Neuron (in vitro differentiated cells): ENCODE measurements around the gene C1orf159.

Experiments
- H2AFZ ChIP-seq: one replicate; pipeline ENCODE4 v1.6.1; 2013; ENCODE audit warnings: low read depth, mild to moderate bottlenecking, inconsistent platforms, low read length, moderate library complexity
- H3K27me3 ChIP-seq: one replicate; pipeline ENCODE4 v1.6.1; 2013; ENCODE audit warnings: low read length; ENCODE audit not compliant: insufficient read depth
- H3K36me3 ChIP-seq: one replicate; pipeline ENCODE4 v1.6.1; 2013; ENCODE audit warnings: low read length; ENCODE audit not compliant: insufficient read depth
- H3K4me1 ChIP-seq: one replicate; pipeline ENCODE4 v1.6.1; 2013; ENCODE audit warnings: low read length; ENCODE audit not compliant: insufficient read depth
- H3K4me3 ChIP-seq: 2 replicates; pipeline ENCODE4 v1.5.1; 2013; ENCODE audit warnings: mild to moderate bottlenecking, low read length, moderate library complexity
- H3K9me3 ChIP-seq: one replicate; pipeline ENCODE4 v1.6.1; 2013; ENCODE audit warnings: low read length

Gene C1orf159

DNA sequence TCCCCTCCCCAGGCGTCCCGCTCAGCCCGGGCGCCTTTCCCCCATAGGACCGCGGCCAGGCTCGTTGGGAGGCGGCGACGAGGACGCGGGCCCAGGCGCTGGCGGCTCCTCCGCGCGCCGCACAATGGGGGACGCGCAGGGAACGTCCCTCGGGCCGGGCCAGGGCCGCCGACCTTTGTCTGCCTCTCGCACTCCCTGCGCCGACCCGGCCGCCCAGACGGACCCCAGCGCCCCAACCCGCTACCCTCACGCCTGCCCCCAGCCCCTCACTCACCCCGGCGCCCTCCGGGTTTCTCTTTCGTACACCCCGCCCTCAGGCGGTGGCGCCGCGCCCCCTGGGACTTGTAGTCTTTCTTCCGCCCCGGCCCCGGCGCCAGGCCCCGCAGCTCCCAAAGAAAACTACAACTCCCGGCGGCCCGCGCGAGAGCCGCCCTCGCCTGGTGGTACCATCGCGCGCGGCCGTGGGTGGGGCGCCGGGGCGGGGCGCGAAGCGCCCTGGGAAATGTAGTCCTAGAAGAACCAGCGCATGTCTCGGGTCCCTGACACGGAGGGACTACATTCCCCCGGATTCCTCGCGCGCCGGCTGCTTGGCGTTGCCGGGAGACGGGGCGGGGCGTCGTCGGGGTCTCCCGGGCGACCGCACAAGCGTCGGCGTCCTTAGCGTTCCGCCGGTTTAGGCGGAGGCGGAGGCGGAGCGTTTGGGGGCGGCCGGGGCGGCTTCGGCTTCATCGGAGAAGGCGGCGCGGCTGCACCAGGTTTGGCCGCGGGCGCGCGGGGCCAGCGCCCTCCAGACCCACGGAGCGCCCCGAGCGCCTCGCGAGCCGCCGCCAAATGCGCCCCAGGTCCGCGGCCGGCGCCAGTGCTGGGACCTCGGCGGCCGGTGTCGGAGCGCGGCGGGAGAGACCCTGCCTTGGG, at the start of gene C1orf159:
Gene C1orf159 (minus strand): TSS at position 304 of the 915 bp plus-strand sequence. CDS start 24,546 bp downstream, outside the sequence.
- Histone ChIP-seq H3K36me3 (peaks cover 12% of the 10 kb centered on the region), H3K9me3 (peaks cover 17% of the 10 kb centered on the region), H3K4me1 (peaks cover 9% of the 10 kb centered on the region), H2AFZ (peak within 1 kb of the TSS; percentile 93), H3K27me3 (peaks cover 27% of the 10 kb centered on the region), H3K4me3 (peak within 1 kb of the TSS; percentile 82)

DNA sequence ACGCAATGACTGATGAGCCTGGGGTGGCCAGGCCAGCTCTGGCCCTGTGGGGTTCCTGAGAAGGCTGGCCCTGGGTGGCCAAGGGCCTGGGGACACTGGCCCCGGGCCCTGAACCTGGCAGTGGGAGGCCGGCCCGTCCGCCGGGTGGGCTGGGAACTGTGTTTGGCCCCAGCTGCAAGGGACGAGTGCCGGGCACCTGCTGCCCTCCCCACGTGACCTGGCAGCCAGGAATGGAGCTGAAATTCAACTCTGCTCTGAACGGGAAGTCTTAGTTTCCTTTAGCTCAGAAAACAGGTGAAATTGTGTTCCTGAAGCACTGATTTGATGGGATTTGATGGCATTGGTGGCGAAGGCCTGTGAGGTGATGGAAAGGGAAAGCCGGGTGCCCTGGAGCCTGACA, 49.6 kb upstream of the C1orf159 start:
- Histone ChIP-seq H3K4me1 (peaks cover 28% of the 10 kb centered on the region), H2AFZ (no peak overlapping the region), H3K4me3 (no peak overlapping the region), H3K9me3 (peaks cover 2% of the 10 kb centered on the region), H3K27me3 (peaks cover 18% of the 10 kb centered on the region), H3K36me3 (no peaks in the 10 kb centered on the region)

DNA sequence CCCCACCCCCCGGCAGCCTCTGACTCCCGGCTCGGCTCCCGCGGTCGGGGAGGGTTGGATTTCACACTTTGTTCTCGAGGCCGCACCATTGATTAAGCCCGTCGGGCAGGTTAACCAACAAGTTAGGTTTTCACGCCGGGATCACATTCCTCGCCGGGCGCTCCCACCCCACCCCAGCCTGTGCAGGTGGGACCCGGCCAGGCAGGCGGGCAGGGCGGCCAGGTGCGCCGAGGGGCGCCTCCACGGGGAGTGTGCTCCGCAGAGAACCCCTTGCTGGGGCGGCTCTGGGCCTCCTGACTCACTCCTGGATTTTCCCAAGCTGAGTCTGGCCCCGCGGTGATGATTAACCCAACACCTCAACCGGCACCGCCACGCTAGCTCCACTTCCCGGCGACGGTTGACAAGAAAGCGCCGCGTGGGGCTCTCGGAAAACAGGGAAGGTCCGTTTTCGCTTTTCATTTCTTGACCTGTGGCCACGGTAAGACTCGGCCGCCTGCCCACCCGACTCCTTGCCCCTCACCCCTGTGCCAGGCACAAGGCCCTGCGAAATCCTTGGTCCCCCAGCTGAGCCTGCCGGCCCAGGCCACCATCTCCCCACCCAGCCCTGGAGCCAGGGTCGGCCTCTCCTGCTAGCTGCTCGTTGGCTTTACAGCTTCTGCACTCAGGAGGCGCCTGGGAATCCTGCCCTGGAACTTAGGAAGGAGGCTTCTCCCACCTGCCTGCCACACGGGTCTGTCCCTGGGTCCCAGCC, 49.0 kb upstream of the C1orf159 start:
- Histone ChIP-seq H3K4me1 (peaks cover 23% of the 10 kb centered on the region), H2AFZ (no peak overlapping the region), H3K27me3 (peaks cover 14% of the 10 kb centered on the region), H3K9me3 (peaks cover 2% of the 10 kb centered on the region), H3K4me3 (no peak overlapping the region), H3K36me3 (no peaks in the 10 kb centered on the region)

DNA sequence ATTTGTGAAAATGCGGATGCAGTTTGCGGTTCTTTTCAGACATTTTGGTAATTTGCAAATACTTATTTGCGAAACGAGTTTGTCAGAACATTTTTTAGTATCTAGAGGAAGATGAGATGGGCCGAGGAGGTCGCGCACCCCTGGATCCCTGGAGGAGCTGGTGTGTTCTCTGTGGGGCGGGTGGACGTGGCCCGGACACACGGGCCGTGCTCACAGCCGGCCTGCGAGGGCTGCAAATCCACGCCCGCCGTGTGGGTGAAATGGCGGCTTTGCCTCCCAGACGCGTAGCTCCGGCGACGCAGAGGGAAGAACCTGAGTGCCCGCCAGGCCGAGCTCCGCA, 48.4 kb upstream of the C1orf159 start:
- peaks cover 10% of the 10 kb centered on the region for H3K27me3 ChIP-seq
- H3K36me3 ChIP-seq = no peaks in the 10 kb centered on the region
- peaks cover 18% of the 10 kb centered on the region for H3K4me1 ChIP-seq
- peaks cover 2% of the 10 kb centered on the region for H3K9me3 ChIP-seq
- H2AFZ ChIP-seq = no peak overlapping the region
- H3K4me3 ChIP-seq = no peak overlapping the region

DNA sequence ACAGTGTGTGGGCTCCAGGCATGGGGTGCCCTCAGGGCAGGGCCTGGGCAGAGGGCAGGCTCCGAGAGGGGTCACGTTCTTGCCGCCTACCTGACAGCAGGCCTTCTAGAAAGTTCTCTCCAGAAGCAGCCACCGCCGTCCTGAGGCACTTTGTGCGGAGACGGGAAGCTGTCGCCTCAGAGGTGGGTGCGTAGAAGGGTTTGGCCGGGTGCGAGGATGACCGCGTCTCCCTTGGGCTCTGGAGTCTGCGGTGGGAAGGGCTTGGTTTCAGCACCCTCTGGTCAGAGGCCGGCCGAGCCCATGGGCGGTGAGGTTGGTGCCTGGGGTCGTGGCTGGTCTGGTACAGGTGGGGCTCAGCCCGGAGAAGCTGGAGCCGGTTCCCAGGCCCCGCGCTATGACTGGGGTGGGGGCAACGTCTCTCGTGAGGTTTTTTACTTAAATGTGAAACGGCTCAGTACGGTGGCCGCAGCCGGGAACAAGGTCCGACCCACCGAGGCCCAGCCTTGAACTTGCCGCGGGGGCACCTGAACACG, 47.7 kb upstream of the C1orf159 start:
- no peak overlapping the region for H2AFZ ChIP-seq
- peaks cover 2% of the 10 kb centered on the region for H3K9me3 ChIP-seq
- peaks cover 10% of the 10 kb centered on the region for H3K27me3 ChIP-seq
- no peaks in the 10 kb centered on the region for H3K36me3 ChIP-seq
- no peak overlapping the region for H3K4me3 ChIP-seq
- H3K4me1 ChIP-seq = peaks cover 15% of the 10 kb centered on the region

DNA sequence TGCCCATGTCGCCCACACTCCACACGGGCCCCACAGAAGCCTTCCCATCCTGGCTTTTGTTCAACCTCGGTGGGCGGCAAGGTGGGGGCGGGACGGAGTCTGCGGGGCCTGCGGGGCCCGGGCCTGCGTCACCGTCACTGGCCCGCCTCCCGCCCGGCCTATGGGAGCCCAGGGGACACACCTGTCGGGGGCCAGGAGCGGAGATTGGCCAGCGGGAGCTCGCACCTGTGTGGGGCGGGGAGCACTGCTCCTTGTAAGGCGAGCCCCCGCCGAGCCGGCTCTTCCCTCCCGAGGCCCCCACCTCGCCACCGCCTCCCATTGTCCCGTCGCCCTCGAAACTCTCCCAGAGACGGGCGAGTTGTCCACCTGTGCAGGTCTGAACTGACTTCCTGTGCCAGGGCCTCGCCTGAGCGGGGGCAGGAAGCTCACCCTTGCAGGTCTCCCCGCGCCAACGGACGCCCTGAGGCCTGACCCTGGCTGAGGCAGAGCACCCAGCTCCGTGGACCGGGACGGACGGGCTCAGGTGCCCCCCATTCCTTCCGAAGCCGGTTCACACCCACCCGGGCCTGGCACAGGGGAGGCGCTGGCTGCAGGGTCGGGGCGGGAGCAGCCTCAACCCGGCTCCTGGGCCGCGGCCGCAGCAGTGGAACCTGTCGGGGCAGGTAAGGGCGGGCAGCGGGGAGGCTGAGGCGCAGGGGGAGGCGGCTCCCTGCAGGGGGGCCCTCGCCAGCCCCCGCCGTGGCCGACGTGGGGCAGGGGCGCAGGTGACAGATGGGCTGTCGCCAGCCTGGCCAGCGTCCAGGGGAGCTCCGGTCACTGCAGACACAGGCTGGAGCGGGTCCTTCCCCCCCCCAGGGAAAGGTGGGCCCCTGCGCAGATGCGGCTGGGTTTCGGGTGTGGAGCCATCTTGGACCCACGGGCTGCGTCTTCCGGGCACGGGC, 47.0 kb upstream of the C1orf159 start:
- no peak overlapping the region for H2AFZ ChIP-seq
- H3K9me3 ChIP-seq = peaks cover 2% of the 10 kb centered on the region
- H3K27me3 ChIP-seq = peaks cover 10% of the 10 kb centered on the region
- H3K4me3 ChIP-seq = no peak overlapping the region
- peaks cover 15% of the 10 kb centered on the region for H3K4me1 ChIP-seq
- no peaks in the 10 kb centered on the region for H3K36me3 ChIP-seq

DNA sequence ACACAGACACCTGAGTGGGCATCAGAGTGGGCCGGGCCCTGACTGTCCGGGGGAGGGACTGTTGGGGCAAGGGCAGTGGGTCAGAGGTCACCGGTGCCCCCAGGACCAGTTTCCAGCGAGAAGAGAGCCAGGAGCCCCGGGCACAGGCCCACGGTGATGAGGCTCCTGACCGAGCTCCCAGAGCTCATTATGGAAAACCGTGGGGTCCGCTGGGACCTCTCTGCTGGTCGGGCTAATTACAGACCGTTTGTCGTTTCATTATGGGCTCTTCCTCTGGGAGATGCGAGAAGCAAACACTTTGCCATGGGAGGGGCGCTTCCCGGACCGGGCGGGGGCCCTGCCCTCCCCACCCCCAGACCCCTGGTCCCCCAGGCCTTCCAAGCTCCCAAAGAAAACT, 45.8 kb upstream of the C1orf159 start:
- H3K9me3 ChIP-seq = peaks cover 2% of the 10 kb centered on the region

DNA sequence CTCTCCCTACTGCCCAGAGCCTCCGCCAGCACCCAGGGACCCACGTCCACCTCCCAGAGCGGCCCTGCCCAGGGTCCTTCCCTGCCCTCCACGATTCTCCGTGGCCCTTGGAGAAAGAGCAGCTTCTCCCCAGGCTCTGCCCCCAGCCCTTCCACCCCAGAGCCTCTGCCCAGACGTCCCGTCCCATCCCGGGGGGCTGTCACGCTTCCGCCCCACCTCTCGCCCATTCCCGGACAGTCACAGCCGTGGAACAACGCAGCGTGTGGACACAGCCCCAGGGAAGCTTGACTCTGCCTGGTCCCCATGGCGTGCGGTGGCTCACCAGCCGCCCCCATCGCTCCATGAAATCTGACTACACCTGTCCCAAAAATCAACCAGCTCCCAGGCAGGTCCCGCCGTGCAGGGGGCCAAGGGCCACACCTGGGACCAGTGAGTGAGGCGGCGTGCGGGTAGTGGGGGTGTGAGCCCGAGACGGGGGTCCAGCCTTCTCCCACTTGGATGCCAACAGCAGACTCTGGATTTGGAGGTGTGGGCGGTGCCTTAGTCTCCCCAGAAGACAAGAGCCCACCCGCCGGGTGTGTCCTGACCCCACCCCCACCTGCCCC, 45.3 kb upstream of the C1orf159 start:
- Histone ChIP-seq H3K4me3 (no peak overlapping the region), H3K36me3 (no peaks in the 10 kb centered on the region), H2AFZ (no peak overlapping the region), H3K4me1 (peaks cover 6% of the 10 kb centered on the region), H3K27me3 (peaks cover 10% of the 10 kb centered on the region), H3K9me3 (peaks cover 2% of the 10 kb centered on the region)

More for the DNA sequence above, 45.8 kb upstream of the C1orf159 start:
- Histone ChIP-seq H2AFZ (no peak overlapping the region), H3K36me3 (no peaks in the 10 kb centered on the region), H3K27me3 (peaks cover 10% of the 10 kb centered on the region), H3K4me3 (no peak overlapping the region), H3K4me1 (peaks cover 11% of the 10 kb centered on the region)

DNA sequence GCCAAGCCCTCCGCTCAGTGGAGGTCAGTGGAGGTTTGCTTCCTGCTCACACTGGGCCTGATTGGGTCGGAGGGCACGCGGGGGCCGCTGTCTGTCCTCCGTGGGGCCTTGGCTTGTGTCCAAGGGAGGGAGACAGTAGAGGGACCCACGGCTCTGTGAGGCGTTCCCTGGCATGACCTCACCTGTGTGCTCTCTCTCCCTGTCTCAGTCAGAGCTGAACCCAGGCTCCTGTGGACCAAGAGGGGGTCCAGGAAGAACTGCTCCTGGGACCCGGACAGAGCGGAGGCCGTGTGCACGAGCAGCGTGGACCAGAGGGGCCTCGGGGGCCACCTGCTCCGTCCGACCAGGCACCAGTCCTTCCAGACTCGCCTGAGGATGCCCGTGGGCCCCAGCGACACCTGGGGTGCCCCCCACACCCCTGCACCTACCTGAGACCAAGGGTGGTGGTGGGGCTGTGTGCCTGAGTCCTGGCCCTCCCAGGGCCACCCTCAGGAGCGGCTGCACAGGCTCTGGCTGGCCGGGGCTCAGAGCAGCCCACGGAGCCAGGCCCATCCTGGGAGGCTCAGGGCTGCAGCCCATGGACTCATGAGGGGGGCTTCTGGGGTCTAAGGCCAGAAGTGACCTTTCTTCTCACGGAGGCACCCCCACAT, 44.5 kb upstream of the C1orf159 start:
- Histone ChIP-seq H3K4me1 (no peaks in the 10 kb centered on the region), H3K36me3 (no peaks in the 10 kb centered on the region), H2AFZ (no peak overlapping the region), H3K4me3 (no peak overlapping the region), H3K9me3 (peaks cover 4% of the 10 kb centered on the region), H3K27me3 (peaks cover 7% of the 10 kb centered on the region)

DNA sequence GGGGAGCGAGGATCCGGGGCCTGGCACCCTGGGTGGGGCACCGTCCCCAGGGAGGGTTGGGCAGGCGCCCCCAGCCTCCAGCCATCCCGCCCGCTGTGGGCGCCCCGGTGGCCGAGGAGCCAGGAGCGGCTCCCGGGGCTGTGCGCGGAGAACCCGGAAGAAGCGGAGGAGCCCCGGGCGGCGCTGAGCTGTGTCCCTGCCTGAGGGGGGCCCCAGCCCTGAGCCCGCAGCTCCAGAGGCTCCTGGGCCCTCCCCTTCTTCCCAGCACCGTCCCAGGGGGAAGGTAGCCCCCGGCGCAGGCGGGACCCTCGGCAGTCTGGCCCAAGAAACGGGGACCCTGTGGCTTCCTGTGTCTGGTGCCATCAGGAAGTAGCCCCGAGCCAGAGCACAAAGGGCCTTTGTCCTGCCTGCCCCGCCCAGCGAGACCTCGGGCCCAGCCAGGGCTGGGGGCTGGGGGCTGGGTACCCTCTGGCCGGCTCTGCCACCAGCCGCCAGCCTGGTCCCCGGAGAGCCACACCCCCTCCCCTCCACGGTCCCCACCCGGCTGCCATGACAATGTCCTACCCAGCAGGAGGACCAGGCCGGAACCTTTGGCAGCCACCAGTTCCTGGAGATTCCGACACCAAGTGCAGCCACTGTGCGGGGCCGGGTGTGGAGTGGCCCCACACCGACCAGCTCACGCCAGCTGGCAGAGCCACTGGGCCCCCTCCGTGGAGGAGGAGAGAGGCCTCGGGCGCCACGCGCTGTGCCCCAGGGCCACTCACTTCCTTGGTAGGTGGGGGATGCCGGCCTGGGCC, 42.2 kb upstream of the C1orf159 start:
- H3K4me1 ChIP-seq = no peaks in the 10 kb centered on the region
- H3K4me3 ChIP-seq = no peak overlapping the region
- H3K9me3 ChIP-seq = peaks cover 4% of the 10 kb centered on the region
- H3K27me3 ChIP-seq = no peaks in the 10 kb centered on the region
- H3K36me3 ChIP-seq = no peaks in the 10 kb centered on the region
- H2AFZ ChIP-seq = peak overlapping the region; percentile 53

DNA sequence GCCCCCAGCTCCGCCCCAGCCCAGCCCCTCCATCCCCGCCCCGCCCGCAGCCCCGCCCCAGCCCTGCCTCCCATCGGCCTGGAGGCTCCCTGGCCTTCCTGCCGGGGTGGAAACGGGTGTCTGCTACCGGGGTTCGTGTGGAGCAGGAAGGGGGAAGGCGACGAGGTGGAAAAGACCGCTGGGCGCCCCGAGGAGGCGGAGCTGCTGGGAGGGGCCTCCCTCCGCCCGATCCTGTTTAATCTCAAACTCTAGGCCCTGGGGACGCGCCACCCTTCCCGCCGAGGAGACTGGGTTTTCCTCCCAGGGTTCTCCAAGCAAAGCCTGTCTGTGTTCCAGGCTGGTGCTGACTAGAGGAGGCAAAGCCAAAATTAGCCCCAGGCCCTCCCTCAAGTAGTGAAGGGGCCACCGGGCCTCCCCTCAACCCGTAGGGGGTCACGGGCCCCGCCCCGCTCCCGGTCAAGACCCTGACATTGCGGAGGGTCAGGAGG, 41.6 kb upstream of the C1orf159 start:
- Histone ChIP-seq H3K36me3 (no peaks in the 10 kb centered on the region), H3K27me3 (no peaks in the 10 kb centered on the region), H3K4me3 (peak overlapping the region; percentile 17), H2AFZ (no peak overlapping the region), H3K9me3 (peaks cover 5% of the 10 kb centered on the region), H3K4me1 (no peaks in the 10 kb centered on the region)
